BLaER1 treated with 17β-estradiol and CSF1 and Interleukin-3, amounts not matched to agents 10 nM and 100 nM (cell line): ENCODE data around the gene UPF3B.
"Not testable (repeated sequence)": the region's sequence is repeated elsewhere in the genome, so short reads cannot be mapped to it uniquely, and the experiment has no call there.

Source experiments
- H3K27ac ChIP-seq, 11 experiments: shearing (Covaris generic); formaldehyde crosslinking; 2 replicates each; pipeline ENCODE4 v1.8.1; 2022
- H3K27me3 ChIP-seq, 11 experiments: shearing (Covaris generic); formaldehyde crosslinking; 2 replicates each; pipeline ENCODE4 v1.8.1; 2022
- H3K36me3 ChIP-seq, 11 experiments: shearing (Covaris generic); formaldehyde crosslinking; 2 replicates each; pipeline ENCODE4 v1.8.1; 2022
- H3K4me1 ChIP-seq, 10 experiments: shearing (Covaris generic); formaldehyde crosslinking; 2 replicates each; pipeline ENCODE4 v1.8.1; 2022
- H3K4me2 ChIP-seq, 11 experiments: shearing (Covaris generic); formaldehyde crosslinking; 2 replicates each; pipeline ENCODE4 v1.8.1; 2022
- H3K4me3 ChIP-seq, 10 experiments: shearing (Covaris generic); formaldehyde crosslinking; 2 replicates each; pipeline ENCODE4 v1.8.1; 2022
- H3K9ac ChIP-seq, 11 experiments: shearing (Covaris generic); formaldehyde crosslinking; 2 replicates each; pipeline ENCODE4 v1.8.1; 2022
- H3K9me3 ChIP-seq, 11 experiments: shearing (Covaris generic); formaldehyde crosslinking; replicated peaks in 1 of 11; 2 replicates each; pipeline ENCODE4 v1.8.1; 2022
- H4K20me1 ChIP-seq, 11 experiments: shearing (Covaris generic); formaldehyde crosslinking; 2 replicates each; pipeline ENCODE4 v1.8.1; 2022
- Cebpa-rat ChIP-seq, 11 experiments: shearing (Covaris generic); IDR thresholded peaks; 2 replicates each; pipeline ENCODE4 v1.8.1; 2022

UPF3B gene

GRCh38 chrX:119852382-119853353, at the start of gene UPF3B:
Gene UPF3B, minus strand, starts transcription at chrX:119852963. Its CDS starts 35 bp downstream, at chrX:119852928.
- Histone ChIP-seq H3K27ac (peak within 1 kb of the TSS; percentile 60 to 88 (median 82)), H3K4me2 (peak within 1 kb of the TSS; percentile 68 to 83 (median 73)), H3K9ac (peak within 1 kb of the TSS; percentile 80 to 90 (median 87)), H3K9me3 (peaks cover 0 to 6% (median 0%) of the 10 kb centered on the region in 11 experiments; a peak in 2 of 22 replicates), H4K20me1 (no peaks in the 10 kb centered on the region; a peak in 1 of 22 replicates), H3K36me3 (peaks cover 4 to 32% (median 20%) of the 10 kb centered on the region in 11 experiments; a peak in 19 of 22 replicates), H3K4me3 (peak within 1 kb of the TSS; percentile 65 to 83 (median 74)), H3K27me3 (no peaks in the 10 kb centered on the region), H3K4me1 (peaks cover 0 to 12% (median 8%) of the 10 kb centered on the region in 10 experiments; a peak in 9 of 20 replicates)
- TF ChIP-seq Cebpa-rat (IDR thresholded peaks at IDR 0.05), result no peak

GRCh38 chrX:119900976-119901375, 48.2 kb upstream of the UPF3B start:
- H3K4me1 ChIP-seq, result peaks cover 0 to 15% (median 0%) of the 10 kb centered on the region in 10 experiments; a peak in 5 of 20 replicates
- no peaks in the 10 kb centered on the region for H3K9me3 ChIP-seq
- no peak for TF ChIP-seq Cebpa-rat (IDR thresholded peaks at IDR 0.05)
- H3K27me3 ChIP-seq, result no peaks in the 10 kb centered on the region
- H3K27ac ChIP-seq, result no peak overlapping the region
- no peak overlapping the region for H3K9ac ChIP-seq
- no peaks in the 10 kb centered on the region for H3K36me3 ChIP-seq
- H4K20me1 ChIP-seq, result no peaks in the 10 kb centered on the region
- no peak overlapping the region for H3K4me3 ChIP-seq
- H3K4me2 ChIP-seq, result no peak overlapping the region

- no peak overlapping the region for H3K4me3 ChIP-seq
Observed at GRCh38 chrX:119899125-119899524, 46.4 kb upstream of the UPF3B start.

GRCh38 chrX:119895843-119896326, 43.1 kb upstream of the UPF3B start, which contains the start of gene AKAP14:
Gene AKAP14, plus strand, starts transcription at chrX:119895893. Its CDS starts 7,331 bp downstream, at chrX:119903224.
- Histone ChIP-seq H3K27ac (no peak within 1 kb of the TSS), H3K9ac (no peak within 1 kb of the TSS), H3K4me1 (peaks cover 0 to 15% (median 0%) of the 10 kb centered on the region in 10 experiments; a peak in 5 of 20 replicates), H3K4me3 (no peak within 1 kb of the TSS), H3K27me3 (no peaks in the 10 kb centered on the region), H3K4me2 (no peak within 1 kb of the TSS), H3K9me3 (no peaks in the 10 kb centered on the region), H3K36me3 (no peaks in the 10 kb centered on the region), H4K20me1 (no peaks in the 10 kb centered on the region)
- no peak for TF ChIP-seq Cebpa-rat (IDR thresholded peaks at IDR 0.05)

More at GRCh38 chrX:119899125-119899524, 46.4 kb upstream of the UPF3B start:
- Histone ChIP-seq H3K27ac (no peak overlapping the region), H4K20me1 (no peaks in the 10 kb centered on the region), H3K4me1 (peaks cover 0 to 15% (median 0%) of the 10 kb centered on the region in 10 experiments; a peak in 5 of 20 replicates), H3K9ac (no peak overlapping the region), H3K9me3 (no peaks in the 10 kb centered on the region), H3K4me2 (peak overlapping the region in 3 of 11 experiments; percentile 1 to 67 (median 31); a peak in 3 of 22 replicates), H3K27me3 (no peaks in the 10 kb centered on the region), H3K36me3 (no peaks in the 10 kb centered on the region)
- TF ChIP-seq Cebpa-rat (IDR thresholded peaks at IDR 0.05), result no peak

- H3K4me3 ChIP-seq, H3K27ac ChIP-seq, H3K9ac ChIP-seq, H4K20me1 ChIP-seq, H3K36me3 ChIP-seq, H3K4me2 ChIP-seq, H3K9me3 ChIP-seq, H3K4me1 ChIP-seq: not testable (repeated sequence)
- peaks cover 0 to 15% (median 4%) of the 10 kb centered on the region in 11 experiments; a peak in 14 of 22 replicates for H3K27me3 ChIP-seq
Observed at GRCh38 chrX:119891961-119892692, 39.4 kb upstream of the UPF3B start.

- H3K4me3 ChIP-seq, H3K4me1 ChIP-seq, H3K9me3 ChIP-seq, H3K4me2 ChIP-seq, H3K36me3 ChIP-seq, H3K9ac ChIP-seq, H3K27ac ChIP-seq, H4K20me1 ChIP-seq: not testable (repeated sequence)
- peaks cover 0 to 15% (median 4%) of the 10 kb centered on the region in 11 experiments; a peak in 14 of 22 replicates for H3K27me3 ChIP-seq
Observed at GRCh38 chrX:119890626-119891025, 37.9 kb upstream of the UPF3B start.

- no peak for TF ChIP-seq Cebpa-rat (IDR thresholded peaks at IDR 0.05)
- Histone ChIP-seq H3K36me3 (no peaks in the 10 kb centered on the region), H3K9ac (peak overlapping the region in 2 of 11 experiments; percentile 24 to 53; a peak in 3 of 22 replicates), H3K9me3 (peaks cover 0 to 10% (median 7%) of the 10 kb centered on the region in 11 experiments; a peak in 9 of 22 replicates), H3K4me2 (peak overlapping the region; percentile 40 to 73 (median 54); a peak in 18 of 22 replicates), H3K4me1 (peaks cover 0 to 6% (median 1%) of the 10 kb centered on the region in 10 experiments; a peak in 3 of 20 replicates), H3K27ac (no peak overlapping the region), H3K4me3 (peak overlapping the region; percentile 14 to 59 (median 44); a peak in 13 of 20 replicates), H4K20me1 (no peaks in the 10 kb centered on the region), H3K27me3 (peaks cover 0 to 15% (median 4%) of the 10 kb centered on the region in 11 experiments; a peak in 14 of 22 replicates)
Observed at GRCh38 chrX:119887721-119888425, 35.1 kb upstream of the UPF3B start.
